KMS-11 (cell line): Measurements from ENCODE around the gene SLC30A10.

Experiments
- H2AFZ ChIP-seq: fragments of 200-600 bp; sonication (generic); 2 replicates; pipeline ENCODE4 v1.6.1; 2016; ENCODE audit warnings: antibody characterized with exemption, mixed run types, low read depth
- H3K27ac ChIP-seq: fragments of 200-600 bp; sonication (generic); 2 replicates; pipeline ENCODE4 v1.6.1; 2016; ENCODE audit warnings: mild to moderate bottlenecking, mixed run types
- H3K27me3 ChIP-seq: fragments of 200-600 bp; sonication (generic); 2 replicates; pipeline ENCODE4 v1.6.1; 2017; ENCODE audit warnings: mild to moderate bottlenecking, low read depth, mixed run types, moderate library complexity; ENCODE audit not compliant: insufficient read depth
- H3K36me3 ChIP-seq: fragments of 200-600 bp; sonication (generic); 2 replicates; pipeline ENCODE4 v1.6.1; 2017; ENCODE audit warnings: mild to moderate bottlenecking, mixed run types; ENCODE audit not compliant: insufficient read depth
- H3K4me1 ChIP-seq: fragments of 200-600 bp; sonication (generic); 2 replicates; pipeline ENCODE4 v1.6.1; 2016; ENCODE audit warnings: mild to moderate bottlenecking, low read depth, mixed run types; ENCODE audit not compliant: poor library complexity, severe bottlenecking
- H3K4me2 ChIP-seq: fragments of 200-600 bp; sonication (generic); 2 replicates; pipeline ENCODE4 v1.7.0; 2016; ENCODE audit warnings: mild to moderate bottlenecking, mixed run types
- H3K4me3 ChIP-seq: fragments of 200-600 bp; sonication (generic); IDR thresholded peaks from 2 replicates; pipeline ENCODE4 v1.6.1; 2017; ENCODE audit warnings: low read depth, low read length, mixed read lengths; ENCODE audit not compliant: insufficient read depth
- H3K79me2 ChIP-seq: fragments of 200-600 bp; sonication (generic); 2 replicates; pipeline ENCODE4 v1.6.1; 2016; ENCODE audit warnings: low read depth, mixed run types; ENCODE audit not compliant: insufficient read depth
- H3K9ac ChIP-seq: fragments of 200-600 bp; sonication (generic); 2 replicates; pipeline ENCODE4 v1.6.1; 2016; ENCODE audit warnings: mild to moderate bottlenecking, mixed run types
- H4K20me1 ChIP-seq: fragments of 200-600 bp; sonication (generic); 2 replicates; pipeline ENCODE4 v1.6.1; 2016; ENCODE audit warnings: mild to moderate bottlenecking, mixed run types; ENCODE audit not compliant: insufficient read depth
- CTCF ChIP-seq: fragments of 200-600 bp; sonication (generic); conservative IDR thresholded peaks from 2 replicates; pipeline ENCODE4 v1.6.1; 2017; ENCODE audit warnings: low read depth, mild to moderate bottlenecking, antibody characterized with exemption, low read length, moderate library complexity, mixed read lengths

The SLC30A10 gene

GRCh38 chr1:219903353-219903871 is 24.9 kb downstream of the SLC30A10 start:
- Histone ChIP-seq H3K9ac (no peak overlapping the region), H4K20me1 (no peaks in the 10 kb centered on the region), H3K36me3 (no peaks in the 10 kb centered on the region), H3K27ac (no peak overlapping the region), H3K4me3 (no peak overlapping the region), H3K79me2 (no peaks in the 10 kb centered on the region), H3K4me2 (no peak overlapping the region), H2AFZ (no peak overlapping the region), H3K27me3 (no peaks in the 10 kb centered on the region), H3K4me1 (no peaks in the 10 kb centered on the region)
- no peak for TF ChIP-seq CTCF

GRCh38 chr1:219902951-219903350 is 25.4 kb downstream of the SLC30A10 start:
- no peaks in the 10 kb centered on the region for H3K36me3 ChIP-seq
- no peaks in the 10 kb centered on the region for H4K20me1 ChIP-seq
- H3K27me3 ChIP-seq, result no peaks in the 10 kb centered on the region
- H3K27ac ChIP-seq, result no peak overlapping the region
- no peak overlapping the region for H3K4me3 ChIP-seq
- TF ChIP-seq CTCF, result no peak
- H2AFZ ChIP-seq, result no peak overlapping the region
- no peak overlapping the region for H3K4me2 ChIP-seq
- H3K9ac ChIP-seq, result no peak overlapping the region
- H3K4me1 ChIP-seq, result no peaks in the 10 kb centered on the region
- no peaks in the 10 kb centered on the region for H3K79me2 ChIP-seq

GRCh38 chr1:219900882-219901281 is 27.5 kb downstream of the SLC30A10 start:
- TF ChIP-seq CTCF, result no peak
- Histone ChIP-seq H3K4me3 (no peak overlapping the region), H3K36me3 (no peaks in the 10 kb centered on the region), H3K4me1 (no peaks in the 10 kb centered on the region), H3K27ac (no peak overlapping the region), H4K20me1 (no peaks in the 10 kb centered on the region), H2AFZ (no peak overlapping the region), H3K4me2 (no peak overlapping the region), H3K27me3 (no peaks in the 10 kb centered on the region), H3K79me2 (no peaks in the 10 kb centered on the region), H3K9ac (no peak overlapping the region)

GRCh38 chr1:219900201-219900600 is 28.2 kb downstream of the SLC30A10 start:
- Histone ChIP-seq H3K4me3 (no peak overlapping the region), H3K4me2 (no peak overlapping the region), H3K79me2 (no peaks in the 10 kb centered on the region), H3K27ac (no peak overlapping the region), H4K20me1 (no peaks in the 10 kb centered on the region), H3K36me3 (no peaks in the 10 kb centered on the region), H3K4me1 (no peaks in the 10 kb centered on the region), H3K9ac (no peak overlapping the region), H2AFZ (no peak overlapping the region), H3K27me3 (no peaks in the 10 kb centered on the region)
- no peak for TF ChIP-seq CTCF
